Fibroblast of lung (primary cell): Measurements from ENCODE around the gene TCEAL8.

ENCODE experiments used
- EZH2 ChIP-seq: IDR thresholded peaks from 2 replicates; pipeline ENCODE4 v1.5.1; 2012; ENCODE audit warnings: low read length, control low read depth, mild to moderate bottlenecking; ENCODE audit errors: missing control alignments
- TF ChIP-seq, protein P1 (sequence below), 2 donors: IDR thresholded peaks in 1 of 2; conservative IDR thresholded peaks in 1 of 2; 1 replicate in 1 of 2; 2 replicates in 1 of 2; pipeline ENCODE4 v1.5.1; 2011 to 2012; ENCODE audit warnings: low read length in 2 of 2, control low read depth in 1 of 2, inconsistent platforms in 1 of 2, low read depth in 1 of 2, mild to moderate bottlenecking in 1 of 2

DNA sequence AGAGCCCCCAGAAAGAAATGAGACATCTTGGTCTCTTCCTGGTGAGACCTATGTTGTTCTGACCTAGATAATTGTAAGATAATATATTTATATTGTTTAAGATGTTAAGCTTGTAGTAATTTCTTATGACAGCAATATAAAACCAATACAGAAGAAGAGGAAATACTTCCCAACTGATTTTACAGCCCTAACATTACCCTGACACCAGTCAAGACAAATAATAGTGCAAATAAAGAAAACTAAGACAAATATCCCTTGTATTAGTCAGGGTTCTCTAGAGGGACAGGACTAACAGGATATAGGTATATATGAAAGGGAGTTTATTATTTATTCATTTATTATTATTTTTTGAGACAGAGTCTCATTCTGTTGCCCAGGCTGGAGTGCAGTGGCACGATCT, 18.7 kb downstream of the TCEAL8 start:
- TF ChIP-seq, protein P1, sequence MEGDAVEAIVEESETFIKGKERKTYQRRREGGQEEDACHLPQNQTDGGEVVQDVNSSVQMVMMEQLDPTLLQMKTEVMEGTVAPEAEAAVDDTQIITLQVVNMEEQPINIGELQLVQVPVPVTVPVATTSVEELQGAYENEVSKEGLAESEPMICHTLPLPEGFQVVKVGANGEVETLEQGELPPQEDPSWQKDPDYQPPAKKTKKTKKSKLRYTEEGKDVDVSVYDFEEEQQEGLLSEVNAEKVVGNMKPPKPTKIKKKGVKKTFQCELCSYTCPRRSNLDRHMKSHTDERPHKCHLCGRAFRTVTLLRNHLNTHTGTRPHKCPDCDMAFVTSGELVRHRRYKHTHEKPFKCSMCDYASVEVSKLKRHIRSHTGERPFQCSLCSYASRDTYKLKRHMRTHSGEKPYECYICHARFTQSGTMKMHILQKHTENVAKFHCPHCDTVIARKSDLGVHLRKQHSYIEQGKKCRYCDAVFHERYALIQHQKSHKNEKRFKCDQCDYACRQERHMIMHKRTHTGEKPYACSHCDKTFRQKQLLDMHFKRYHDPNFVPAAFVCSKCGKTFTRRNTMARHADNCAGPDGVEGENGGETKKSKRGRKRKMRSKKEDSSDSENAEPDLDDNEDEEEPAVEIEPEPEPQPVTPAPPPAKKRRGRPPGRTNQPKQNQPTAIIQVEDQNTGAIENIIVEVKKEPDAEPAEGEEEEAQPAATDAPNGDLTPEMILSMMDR (conservative IDR thresholded peaks at IDR 0.05 in 1 of 2, IDR thresholded peaks at IDR 0.05 in 1 of 2; ENCODE audit: low read depth in 1 of 2, low read length in 2 of 2): no peak
- TF ChIP-seq EZH2: no peak
